HG03342 (cell line): ENCODE data around the gene CCDC157.
"Not testable (repeated sequence)": the region's sequence is repeated elsewhere in the genome, so short reads cannot be mapped to it uniquely, and the experiment has no call there.

ENCODE experiments used
- ATAC-seq: cut with Tn5 transposase; IDR thresholded peaks from one replicate; pipeline ENCODE4 v1.9.1; 2021; ENCODE audit warnings: mild to moderate bottlenecking, moderate library complexity; ENCODE audit not compliant: unreplicated experiment

Gene CCDC157

DNA sequence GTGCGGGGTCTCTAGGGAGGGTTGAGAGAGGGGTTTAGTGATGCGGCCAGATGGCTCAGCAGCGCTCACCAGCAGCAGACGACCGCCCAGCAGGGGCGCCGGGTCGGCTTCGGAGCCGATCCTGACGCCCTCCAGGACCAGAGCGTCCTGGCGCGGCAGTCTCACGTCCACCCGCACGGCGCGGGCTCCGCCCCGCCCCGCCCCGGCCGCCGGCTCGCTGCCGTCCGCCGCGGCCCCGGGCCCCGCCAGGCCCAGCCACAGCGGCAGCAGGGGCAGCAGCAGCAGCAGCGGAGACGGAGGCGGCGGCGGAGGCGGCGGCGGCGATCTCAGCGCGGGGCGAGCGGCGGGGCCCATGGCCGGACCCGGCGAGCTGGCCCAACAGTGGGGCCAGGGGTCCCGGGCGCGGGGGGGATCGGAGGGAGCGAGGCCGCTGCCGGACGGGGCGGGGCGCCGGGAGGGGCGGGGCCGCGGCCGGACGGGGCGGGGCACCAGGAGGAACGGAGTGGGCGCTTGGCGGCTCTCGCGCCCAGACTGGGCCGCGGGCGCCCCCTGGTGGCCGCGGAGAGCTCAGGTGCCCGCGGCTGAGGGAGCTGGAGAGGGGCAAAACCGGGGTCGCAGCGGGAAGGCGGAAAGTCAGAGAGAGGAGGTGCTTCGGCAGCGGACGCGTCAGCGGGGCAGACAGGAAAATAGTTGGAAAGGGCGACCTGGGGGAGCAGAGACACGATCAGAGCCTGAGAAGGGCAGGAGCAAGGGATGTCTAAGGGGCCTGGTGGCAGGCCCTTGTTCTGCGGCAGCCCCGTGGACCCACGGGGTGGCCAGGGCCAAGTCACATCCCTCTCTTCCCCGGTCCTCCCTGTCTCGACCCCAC lies 30.4 kb downstream of the CCDC157 start, which contains the start of gene RNF215:
Gene RNF215 (minus strand): TSS at position 452 of the 868 bp plus-strand sequence. CDS start 98 bp downstream, at position 354.
- peak; percentile 60 for ATAC-seq

DNA sequence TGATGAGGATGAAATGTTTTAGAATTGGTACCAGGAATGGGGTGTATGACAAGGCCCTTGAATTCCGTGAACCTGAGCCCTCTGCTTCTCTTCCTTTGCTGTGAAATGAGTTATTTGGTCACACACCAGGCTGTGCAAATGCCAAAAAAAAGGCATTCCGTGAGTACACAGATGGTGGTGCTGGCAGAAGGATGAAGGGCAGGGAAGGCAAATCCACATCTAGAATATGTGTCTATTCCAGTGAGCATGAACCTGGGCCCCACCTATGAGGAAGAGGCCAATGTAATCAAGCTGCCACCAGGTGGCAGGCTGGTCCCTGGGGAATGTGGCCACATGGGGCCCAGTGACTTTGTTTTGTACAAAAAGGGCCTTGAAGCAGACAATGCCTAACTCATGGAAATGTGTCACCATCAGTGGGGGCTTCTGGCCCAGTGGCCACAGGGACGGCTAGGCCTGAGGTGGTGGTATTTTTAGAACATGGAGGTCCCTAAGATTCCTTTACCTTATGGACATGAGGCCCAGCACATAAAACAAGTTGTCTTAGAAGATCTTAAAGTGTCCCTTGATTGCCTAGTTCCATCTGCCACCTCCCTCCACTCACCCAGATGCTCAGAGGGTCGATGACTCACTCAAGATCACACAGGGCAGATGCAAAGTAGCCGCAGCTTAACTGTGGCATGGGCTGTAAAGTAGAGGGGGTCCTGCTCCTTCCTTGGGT lies 34.3 kb downstream of the CCDC157 start:
- no peak for ATAC-seq

DNA sequence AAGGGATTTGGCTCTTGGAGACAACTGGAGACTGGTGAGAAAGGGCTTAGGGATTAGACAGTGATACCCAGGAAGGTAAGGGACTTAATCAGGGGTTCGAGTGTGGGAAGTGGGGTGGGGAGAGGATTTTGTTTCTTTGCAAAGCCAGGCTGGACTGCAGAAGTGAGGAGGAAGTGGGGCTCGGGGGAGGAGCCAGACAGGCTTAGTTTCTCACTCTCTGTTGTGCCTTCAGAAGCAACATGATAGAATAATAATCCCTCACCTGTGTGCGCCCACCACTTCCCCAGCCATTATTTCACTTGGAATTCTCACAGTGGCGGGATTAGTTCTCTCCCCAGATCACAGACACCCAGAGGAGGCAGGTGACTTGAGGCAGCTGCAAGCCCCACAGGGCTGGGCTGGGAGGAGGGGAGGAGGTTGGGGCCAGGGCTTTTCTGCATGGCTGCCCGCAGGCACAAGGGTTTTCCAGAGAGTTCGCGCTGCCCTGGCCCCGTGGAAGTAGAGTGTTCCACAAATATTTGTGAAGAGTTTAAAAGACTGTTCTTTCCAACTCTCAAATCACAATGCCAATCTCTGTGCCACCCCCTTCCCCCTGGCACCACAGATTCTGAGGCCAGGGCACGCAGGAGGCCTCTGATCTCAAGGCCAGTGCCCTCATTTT lies 36.0 kb downstream of the CCDC157 start:
- ATAC-seq: no peak

DNA sequence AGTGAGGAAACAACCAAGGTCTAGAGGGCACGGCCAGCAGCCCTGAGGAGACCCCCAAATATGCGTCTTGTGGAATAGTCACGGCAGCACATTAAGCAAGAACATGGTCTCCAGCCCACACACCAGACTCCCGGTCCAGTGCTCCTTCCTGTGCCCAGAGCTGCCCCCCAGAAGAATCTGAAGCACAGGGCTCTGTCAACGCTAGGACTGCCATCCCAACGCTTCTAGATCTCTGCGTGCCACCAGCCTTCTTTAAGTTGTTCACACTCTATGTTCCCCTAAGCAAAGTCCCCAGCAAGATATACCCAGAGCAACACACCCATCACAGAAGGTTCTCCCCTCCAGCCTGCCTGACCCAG lies 36.5 kb downstream of the CCDC157 start:
- no peak for ATAC-seq

DNA sequence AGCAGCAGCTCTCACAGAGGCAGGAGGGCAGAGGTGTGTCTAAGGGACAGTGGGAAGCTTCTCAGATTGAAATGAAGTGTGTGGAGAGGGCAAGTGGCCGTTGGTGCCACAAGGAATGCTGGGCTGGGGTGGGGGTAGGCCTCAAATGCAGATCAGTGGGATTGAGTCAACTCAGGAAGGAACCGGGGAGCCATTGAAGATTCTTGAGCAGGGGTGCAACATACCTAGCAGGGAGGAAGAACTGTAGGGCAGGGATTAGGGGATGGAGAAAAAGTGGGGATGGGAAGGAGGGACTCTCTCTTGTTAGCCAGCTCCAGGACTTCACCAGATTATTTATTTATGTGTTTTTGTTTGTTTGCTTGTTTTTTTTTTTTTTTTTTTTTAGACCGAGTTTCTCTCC lies 37.1 kb downstream of the CCDC157 start:
- ATAC-seq: no peak

DNA sequence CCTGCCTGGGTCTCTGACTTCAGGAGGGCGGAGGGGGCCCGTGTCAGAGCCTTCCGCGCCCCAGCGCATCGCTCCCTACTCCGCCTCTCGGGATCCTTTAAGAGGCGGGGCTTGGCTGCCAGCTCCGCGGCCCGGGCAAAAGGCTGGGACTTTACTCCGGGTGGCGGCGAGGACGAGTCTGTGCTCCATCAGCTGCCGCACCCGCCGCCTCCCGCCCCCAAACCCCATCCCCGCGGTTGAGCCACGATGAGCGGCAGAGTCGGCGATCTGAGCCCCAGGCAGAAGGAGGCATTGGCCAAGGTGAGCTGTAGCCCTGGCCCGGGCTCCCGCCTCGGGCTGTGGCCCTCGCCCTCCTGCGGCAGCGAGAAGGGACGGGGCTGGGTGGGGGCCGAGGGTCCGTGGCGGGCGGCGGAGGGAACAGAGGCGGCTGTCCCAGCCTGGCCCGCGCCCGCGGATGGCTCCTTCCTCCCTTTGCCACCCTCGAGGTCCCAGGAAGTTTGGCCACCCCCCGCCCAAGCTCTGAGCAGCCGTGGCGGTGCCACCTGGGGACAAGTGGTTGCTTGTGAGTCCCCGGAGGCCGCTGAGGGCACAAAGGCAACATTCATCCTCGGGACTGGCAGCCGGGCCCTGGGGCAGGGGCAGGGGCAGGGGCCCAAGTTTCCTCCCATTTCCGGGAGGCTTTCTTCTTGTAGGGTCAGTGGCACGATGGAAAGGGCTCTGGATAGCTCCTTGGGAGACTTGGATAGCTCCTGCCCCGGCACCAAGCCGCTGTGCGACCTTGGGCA lies 40.3 kb downstream of the CCDC157 start, which contains the start of gene SEC14L2:
Gene SEC14L2 (plus strand): TSS at position 148 of the 785 bp plus-strand sequence. CDS start 99 bp downstream, at position 247.
- ATAC-seq: no peak

DNA sequence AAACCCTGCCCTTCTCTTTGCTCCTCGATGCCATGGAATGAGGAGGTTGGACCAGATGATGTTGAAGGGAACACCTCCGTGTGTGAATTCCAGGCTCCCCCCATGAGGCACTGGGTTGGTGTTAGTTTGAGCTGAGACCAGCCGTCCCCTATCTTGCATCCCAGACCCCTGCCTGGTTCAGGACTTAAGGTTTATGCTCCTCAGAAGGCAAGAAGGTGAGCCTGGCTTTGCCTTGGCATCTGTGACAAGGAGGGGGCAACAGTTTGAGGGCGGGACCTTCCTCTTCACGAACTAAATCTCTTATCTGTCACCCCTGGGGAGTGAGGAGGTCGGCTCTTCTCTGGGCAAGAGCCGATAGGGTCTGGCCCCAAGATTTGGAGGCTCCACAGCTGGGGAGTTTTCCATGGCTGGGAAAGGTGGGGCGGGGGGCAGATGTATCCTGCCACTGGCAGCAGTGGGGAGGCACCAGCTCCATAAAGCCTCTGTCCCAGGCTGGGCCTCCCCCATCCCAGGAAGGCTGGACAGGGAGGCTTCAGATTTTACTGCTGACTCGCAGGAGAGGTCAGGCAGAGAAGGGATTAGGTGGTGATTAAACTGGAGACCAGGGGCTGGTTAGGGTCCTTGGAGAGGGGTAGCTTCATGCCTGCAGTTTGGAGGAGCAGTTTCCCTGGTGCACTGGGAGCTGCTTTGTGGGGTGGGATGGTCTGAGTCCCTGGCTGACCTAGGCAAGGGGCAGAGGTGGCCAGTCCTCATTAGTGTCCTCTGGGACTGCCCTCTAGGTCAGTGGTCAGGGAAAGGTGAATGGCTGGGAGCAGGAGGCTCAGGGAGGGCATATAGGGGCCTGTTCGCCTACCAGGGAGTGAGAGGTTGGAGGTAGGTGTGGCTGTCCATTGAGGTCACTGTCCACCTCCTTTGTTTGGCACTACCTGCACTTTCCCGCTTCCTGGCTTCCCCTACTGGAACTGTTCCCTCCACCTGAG lies 41.1 kb downstream of the CCDC157 start:
- ATAC-seq: no peak

DNA sequence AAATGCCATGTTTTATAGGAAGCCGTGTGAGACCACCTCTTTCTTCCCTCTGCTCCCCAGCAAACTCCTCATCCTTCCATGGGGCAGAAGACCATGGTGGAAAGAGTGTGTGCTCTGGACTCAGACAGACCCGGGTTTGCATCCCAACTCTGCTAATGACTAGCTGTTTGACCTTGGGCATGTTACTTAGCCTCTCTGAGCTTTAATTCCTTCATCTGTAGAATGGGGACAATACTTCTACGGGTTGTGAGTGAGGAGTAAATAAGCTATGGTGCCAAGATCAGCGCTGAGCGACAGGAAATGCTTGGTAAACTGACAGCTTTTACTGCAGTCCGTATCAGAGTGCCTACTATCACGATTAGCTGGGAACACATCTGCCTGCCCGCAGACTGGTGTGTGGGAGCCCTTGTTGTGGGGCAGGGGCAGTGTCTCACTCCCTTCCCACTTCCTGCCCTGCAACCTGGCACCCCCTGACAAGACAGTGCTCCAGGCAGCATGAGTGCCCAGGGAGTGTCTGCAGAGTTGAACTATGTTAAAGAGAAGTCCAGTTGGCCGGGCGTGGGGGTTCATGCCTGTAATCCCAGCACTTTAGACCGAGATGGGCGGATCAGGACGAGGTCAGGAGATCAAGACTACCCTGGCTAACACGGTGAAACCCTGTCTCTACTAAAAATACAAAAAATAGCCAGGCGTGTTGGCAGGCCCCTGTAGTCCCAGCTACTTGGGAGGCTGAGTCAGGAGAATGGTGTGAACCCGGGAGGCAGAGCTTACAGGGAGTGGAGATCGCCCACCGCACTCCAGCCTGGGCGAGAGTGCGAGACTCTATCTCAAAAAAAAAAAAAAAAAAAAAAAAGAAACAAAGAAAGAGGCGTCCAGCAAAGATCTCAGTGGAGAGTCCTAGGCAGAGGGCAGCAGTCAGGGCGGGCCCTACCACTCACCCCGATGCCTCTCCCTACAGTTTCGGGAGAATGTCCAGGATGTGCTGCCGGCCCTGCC lies 42.2 kb downstream of the CCDC157 start:
- no peak for ATAC-seq

DNA sequence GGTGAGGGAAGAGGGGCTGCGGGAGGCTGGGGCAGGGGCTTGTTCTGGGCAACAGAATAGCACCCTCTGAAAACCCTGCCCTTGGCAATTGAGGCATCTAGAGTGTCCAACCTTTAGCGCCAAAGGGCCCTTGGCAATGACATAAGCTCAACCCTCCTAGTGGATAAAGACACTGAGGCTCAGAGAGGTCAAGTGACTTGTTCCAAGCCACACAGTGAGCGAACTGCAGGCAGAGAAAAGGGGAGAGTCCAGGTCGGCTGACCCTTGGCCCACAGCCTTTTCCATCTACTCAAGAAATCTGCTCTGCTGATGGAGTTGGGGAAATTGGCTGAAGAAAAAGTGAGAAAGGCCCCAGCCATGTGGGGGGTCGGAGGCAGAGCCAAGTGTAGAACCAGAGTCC lies 42.9 kb downstream of the CCDC157 start:
- no peak for ATAC-seq

DNA sequence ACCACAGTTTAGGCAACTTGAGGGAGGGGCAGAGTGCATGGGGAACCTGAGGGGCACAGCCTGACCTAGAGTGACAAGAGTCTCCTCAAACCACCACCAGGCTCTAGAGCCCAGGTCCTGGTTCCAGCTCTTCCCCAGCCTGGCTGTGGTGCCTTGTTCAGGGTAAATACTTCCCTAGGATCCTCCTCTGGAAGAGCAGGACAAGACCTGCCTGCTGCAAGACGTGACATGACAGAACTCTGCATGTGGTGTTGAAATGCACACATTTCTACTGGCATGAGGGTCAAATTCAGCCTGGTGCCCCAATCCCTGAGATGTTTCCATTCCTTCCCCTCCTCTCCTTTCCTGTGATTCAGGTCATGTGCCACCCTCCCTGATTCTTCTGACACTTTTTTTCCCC lies 43.4 kb downstream of the CCDC157 start:
- ATAC-seq: no peak

DNA sequence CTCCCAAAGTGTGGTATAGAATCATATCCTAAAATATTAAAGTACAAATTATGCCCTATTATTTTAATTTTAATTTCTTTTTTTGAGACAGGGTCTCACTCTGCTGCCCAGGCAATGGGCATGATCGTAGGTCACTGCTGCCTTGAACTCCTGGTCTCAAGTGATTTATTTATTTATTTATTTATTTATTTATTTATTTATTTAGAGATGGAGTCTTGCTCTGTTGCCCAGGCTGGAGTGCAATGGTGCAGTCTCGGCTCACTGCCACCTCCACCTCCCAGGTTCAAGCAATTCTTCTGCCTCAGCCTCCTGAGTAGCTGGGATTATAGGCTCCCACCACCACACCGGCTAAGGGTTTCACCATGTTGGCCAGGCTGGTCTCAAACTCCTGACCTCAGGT lies 44.2 kb downstream of the CCDC157 start:
- ATAC-seq: not testable (repeated sequence)

DNA sequence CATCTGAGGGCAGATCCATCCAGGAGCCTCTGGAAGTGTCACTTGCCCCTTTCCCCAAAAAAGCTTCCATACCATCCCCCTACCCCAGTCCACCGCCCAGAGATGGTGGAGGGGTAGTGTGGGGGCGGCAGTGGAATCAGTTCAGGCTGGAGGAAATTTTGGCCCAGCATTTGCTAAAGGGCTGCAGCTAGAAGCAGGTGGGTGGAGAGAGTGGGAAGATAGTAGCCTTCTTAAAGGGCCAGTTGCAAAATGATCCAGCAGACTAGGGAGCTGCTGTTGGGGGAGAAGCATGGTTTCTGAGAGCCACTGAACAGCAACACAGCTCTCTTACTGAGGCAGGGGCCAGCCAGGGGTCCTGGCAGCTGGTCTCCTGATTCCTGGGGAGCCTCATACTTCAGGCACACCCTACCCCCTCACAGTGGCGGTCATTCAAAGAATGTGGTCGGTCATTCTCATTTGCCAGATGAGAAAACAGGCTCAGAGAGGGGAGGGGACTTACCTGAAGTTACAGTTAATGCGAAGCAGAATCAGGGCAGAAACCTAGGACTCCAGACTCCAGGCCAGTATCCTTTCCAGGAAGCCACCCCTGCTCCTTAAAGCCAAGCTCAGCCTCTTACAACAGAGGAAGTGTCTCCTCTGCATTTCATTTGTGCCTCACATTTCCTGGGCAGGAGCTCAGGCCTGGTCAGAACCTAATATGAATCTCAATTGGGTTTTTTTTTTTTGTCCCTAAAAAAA lies 45.4 kb downstream of the CCDC157 start:
- ATAC-seq: no peak

DNA sequence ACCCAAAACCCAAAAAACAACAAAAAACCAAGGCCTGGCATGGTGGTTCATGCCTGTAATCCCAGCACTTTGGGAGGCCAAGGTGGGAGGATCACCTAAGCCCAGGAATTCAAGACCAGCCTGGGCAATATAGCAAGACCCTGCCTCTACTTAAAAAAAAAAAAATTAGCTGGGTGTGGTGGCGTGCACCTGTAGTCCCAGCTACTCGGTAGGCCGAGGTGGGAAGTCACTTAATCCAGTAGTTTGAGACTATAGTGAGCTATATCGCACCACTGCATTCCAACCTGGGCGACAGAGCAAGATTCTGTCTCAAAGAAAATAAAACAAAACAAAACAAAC lies 45.9 kb downstream of the CCDC157 start:
- ATAC-seq: not testable (repeated sequence)

DNA sequence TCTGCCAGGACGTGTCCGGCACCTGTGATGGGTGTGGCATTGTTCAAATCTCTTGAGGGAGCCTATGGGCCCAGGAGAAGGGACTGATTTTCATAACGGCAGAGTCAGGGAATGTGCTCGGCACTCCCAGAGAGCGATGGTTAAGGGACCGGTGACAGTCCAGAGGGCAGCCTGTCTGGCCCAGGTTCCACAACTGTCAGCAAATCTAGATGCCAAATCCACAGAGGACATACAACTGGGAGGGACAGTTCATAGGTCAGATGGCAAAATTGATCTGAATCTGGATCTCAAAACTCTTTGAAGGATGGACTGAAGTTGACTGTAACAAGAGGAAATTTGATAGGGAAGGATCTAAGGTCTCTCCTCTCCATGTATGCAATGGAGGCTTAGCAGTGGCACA lies 47.5 kb downstream of the CCDC157 start:
- no peak for ATAC-seq

DNA sequence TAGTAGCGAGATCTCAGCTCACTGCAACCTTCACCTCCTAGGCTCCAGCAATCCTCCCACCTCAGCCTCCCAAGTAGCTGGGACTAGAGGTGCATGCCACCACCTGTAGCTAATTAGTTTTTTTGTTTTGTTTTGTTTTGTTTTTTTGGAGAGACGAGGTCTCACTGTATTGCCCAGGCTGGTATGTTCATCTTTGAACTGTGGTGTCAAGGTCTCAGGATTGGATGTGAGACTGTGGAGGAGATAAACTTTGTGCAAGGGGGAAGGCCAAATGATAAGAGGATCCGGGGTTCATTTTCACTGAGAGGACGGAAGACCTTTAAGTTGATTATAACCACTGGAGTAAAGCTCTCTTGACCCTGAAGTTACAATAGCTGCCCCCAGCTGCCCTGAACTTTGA lies 48.9 kb downstream of the CCDC157 start:
- ATAC-seq: no peak

DNA sequence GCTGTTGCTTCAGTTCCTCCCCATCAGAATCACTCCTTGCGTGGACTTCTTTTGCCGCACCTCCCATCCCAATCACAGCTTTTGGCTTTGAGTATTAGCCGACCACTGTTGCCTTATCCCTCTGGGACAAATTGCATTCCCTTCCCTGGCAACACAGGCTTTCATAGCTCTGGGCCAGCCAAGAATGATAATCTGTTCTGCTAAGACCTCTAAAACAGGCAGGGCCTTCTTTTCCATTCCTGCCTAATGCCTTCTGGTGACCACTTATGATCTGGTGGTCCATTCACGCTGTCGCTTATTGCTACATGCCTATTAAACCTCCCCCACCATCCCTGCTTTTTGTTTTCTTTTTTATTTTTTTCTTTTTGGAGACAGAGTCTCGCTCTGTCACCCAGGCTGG lies 49.6 kb downstream of the CCDC157 start:
- no peak for ATAC-seq

DNA sequence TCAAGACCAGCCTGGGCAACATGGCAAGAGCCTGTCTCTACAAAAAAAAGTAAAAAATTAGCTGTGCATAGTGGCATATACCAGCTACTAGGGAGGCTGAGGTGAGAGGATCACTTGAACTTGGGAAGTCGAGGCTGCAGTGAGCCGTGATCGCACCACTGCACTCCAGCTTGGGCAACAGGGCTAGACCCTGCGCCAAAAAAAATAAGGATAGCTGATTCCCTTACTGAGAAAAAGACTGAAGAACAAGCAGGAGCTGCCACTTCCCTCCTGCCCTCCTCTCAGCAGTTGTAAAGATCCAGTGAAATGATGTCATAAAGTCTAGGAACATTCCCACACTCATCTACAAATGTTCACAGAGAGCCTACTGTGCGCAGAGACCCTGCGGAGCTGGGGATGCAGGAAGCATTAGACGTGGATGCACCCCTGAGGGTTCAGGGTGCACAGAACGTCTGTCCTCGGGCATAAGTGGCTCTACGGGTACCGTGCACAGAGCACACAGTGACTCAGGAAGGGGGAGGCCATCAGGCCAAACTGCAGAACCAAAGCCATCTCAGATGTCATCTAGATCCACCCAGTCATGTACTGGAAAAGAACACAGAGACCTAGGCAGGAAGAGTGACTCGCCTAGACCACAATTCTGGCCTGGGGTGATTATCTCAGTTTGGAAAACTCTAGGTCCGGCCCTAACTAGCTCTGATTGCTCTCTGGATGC lies 51.7 kb downstream of the CCDC157 start:
- ATAC-seq: no peak
